ENCODE data around the gene GSTO2. TPM values are rescaled to one million over a fixed set of nuclear protein-coding genes. Genes with fewer than 3 reads are reported as not detected.
A peak's percentile ranks its signal among the peaks of the same experiment; 100 is the strongest.

Gene GSTO2
- polyA plus RNA-seq, 3 donors: 26.0 to 32.1 (median 30.4) TPM

- DNase-seq (ENCODE audit: low read depth in 3 of 3, low spot score in 2 of 3): no peak
Measured at GRCh38 chr10:104336821-104337467, 68.0 kb downstream of the GSTO2 start.

DNA sequence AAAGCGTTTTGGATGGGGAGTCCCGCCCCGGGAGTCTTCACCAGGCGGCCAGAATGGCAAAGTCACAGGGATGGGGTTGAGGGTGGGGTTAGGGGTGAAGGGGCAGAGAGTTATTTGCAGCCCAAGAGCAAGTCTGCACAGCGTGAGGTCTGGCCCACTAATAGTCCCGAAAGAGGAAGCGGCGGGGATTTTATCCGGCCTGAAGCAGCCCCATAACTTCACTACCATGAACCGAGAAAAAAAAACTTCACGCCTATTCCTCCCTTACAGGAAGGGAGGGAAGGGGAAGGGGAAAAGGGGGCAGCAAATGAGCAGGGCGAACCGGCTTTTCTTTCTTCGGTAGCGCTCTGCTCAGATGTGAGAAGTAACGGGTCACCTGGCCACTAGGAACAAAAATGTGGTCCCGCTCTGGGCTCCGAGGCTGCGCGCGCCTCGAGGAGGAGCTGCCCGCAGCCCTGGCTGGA is 68.6 kb downstream of the GSTO2 start:
- no peak for DNase-seq (ENCODE audit: low read depth in 3 of 3, low spot score in 2 of 3)

GRCh38 chr10:104337985-104338735 is 69.2 kb downstream of the GSTO2 start, which contains the start of gene ITPRIP:
ITPRIP (minus strand) TSS chr10:104338465; CDS start chr10:104316051, 22,414 bp downstream.
- DNase-seq (ENCODE audit: low read depth in 3 of 3, low spot score in 2 of 3): no peak

- DNase-seq (ENCODE audit: low read depth in 3 of 3, low spot score in 2 of 3): no peak
Measured at GRCh38 chr10:104339469-104340110, 70.6 kb downstream of the GSTO2 start.

DNA sequence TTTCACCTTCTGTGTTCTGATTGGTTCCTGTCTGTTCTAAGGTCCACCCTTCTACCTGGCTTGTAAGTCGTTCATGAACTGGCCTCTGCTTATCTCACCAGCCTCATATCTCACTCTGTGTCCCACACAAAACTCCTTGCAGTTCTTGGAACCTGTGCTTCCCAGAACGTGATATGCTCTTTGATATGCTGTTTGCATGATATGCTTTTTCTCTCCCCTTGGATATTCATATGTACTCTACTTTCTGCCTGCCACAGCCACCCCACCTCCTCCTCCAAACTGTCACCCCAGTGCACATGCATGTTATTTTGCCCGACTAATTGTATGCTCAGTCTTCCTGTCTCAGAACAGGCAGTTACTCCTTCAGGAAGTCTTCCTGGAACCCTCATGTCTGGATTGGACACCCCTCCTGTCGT is 71.1 kb downstream of the GSTO2 start:
- DNase-seq (ENCODE audit: low read depth in 3 of 3, low spot score in 2 of 3): no peak

DNA sequence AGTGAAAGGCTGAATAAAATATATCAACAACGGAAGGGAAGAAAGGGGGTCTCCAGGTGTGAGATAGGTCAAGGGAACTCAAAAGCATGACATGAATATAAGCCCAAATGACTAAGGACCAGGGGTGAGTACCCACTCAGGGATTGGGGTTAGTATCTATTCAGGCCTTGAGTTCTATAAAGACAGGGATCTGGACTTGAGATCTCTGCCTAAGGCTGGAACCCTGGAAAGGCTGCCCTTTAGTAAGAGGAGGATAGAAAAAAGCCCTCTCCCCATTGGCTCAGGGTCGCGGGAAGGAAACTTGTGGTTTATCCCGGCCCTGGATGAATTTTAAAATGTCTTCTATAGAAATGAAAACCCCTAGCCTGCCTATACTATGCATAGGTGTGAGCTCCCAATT is 71.7 kb downstream of the GSTO2 start:
- DNase-seq (ENCODE audit: low read depth in 3 of 3, low spot score in 2 of 3): no peak

DNA sequence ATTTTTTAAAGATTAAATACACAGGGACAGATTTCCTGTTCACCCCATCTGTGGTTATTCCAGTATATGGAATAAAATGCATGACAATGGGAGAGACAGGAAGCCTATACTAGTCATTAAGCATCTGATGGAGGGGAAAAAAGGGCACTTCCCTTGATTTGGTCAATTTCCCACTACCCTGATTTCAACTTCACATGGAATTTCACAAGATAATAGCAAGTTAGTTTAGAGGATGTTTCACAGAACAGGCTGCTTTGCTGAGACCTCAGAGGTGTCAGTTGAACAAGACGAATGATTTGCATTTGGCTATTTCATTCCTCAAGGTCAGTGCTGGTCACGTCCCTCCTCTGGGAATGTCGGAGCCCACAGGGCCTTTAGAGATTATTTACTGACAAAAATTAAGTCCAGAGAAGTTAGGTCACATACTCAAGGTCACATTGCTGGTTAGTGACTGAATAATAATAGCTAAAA is 74.0 kb downstream of the GSTO2 start:
- no peak for DNase-seq (ENCODE audit: low read depth in 3 of 3, low spot score in 2 of 3)

GRCh38 chr10:104344219-104344618 is 75.2 kb downstream of the GSTO2 start:
- no peak for DNase-seq (ENCODE audit: low read depth in 3 of 3, low spot score in 2 of 3)

- DNase-seq (ENCODE audit: low read depth in 3 of 3, low spot score in 2 of 3): no peak
Measured at GRCh38 chr10:104345515-104345914, 76.5 kb downstream of the GSTO2 start.

DNA sequence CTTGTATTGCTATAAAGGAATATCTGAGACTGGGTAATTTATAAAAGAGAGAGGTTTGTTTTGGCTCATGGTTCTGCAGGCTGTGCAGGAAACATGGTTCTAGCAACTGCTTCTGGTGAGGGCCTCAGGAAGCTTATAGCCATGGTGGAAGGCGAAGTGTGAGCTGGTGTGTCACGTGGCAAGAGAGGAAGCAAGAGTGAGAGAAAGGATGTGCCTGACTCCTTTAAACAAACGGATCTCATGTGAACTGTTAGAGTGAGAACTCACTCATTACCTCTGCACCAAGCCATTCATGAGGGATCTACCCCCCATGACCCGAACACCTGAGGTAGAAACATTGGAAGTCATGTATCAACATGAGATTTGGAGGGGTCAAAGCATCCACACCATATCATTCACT is 77.0 kb downstream of the GSTO2 start:
- DNase-seq (ENCODE audit: low read depth in 3 of 3, low spot score in 2 of 3): no peak

GRCh38 chr10:104347295-104348045 is 78.5 kb downstream of the GSTO2 start:
- no peak for DNase-seq (ENCODE audit: low read depth in 3 of 3, low spot score in 2 of 3)

DNA sequence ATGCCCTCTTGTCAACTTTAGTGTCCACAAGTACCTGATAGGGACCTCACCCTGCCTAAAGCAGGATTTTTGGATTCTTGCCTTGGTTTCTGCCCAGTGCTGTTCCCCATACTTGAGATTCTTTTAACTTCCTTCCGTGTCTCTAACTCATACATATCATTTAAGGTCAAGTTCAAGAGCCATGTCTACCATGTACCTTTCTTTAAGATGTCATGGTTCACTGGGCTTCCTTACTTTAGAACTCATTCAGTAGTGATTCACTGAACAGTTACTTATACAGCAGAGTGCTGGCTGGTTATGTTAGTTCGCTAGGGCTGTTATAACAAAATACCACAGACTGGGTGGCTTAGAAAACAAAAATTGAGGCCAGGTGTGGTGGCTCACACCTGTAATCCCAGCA is 79.6 kb downstream of the GSTO2 start:
- no peak for DNase-seq (ENCODE audit: low read depth in 3 of 3, low spot score in 2 of 3)

DNA sequence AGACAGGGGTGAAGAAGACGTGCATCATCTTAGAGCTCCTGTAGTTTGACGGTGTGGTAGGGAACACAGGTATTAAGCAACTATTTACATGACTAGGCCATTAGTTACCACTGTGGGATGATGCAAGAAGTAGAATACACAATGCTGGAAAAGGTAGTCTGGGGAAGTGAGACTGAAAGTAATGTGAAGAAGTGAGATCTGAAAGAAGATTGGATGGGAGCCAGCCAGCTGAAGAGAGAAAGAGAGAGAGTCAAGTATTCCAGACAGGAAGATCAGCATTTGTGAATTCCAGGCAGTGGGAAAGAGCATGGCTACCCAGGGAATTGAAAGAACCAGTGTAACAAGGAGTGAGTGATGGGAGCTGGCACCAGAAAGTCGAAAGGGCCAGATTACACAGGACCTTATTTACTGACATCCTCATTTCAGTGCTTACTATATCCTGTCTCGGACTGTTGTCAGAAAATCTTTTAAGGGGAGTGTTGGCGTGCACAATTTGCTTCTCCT is 80.7 kb downstream of the GSTO2 start:
- DNase-seq (ENCODE audit: low read depth in 3 of 3, low spot score in 2 of 3): no peak

DNA sequence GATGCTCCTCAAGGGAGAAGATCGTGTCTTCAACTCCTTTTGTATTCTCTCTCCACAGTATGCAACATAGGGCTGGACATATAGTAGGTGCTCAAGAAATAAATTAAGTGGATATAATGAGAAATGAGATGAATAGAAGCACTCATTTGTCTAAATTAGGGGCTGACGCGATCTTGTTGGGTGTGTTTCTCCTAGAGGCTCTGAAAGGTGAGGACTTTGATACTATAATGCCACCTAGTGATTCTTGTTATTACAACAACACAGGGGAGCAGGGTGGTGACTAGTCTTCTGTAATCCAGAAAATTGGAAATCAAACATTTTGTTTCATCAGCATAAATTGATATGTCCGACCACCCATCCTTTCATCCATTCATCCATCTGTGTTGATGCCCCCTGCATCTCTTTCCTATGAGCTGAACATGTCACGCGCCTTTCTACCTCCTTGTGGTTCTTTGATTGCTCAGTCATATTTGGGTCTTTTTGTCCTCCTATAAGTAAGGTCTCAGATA is 81.2 kb downstream of the GSTO2 start:
- no peak for DNase-seq (ENCODE audit: low read depth in 3 of 3, low spot score in 2 of 3)

- no peak for DNase-seq (ENCODE audit: low read depth in 3 of 3, low spot score in 2 of 3)
Measured at GRCh38 chr10:104351061-104351702, 82.2 kb downstream of the GSTO2 start.

GRCh38 chr10:104351919-104352318 is 82.9 kb downstream of the GSTO2 start:
- DNase-seq (ENCODE audit: low read depth in 3 of 3, low spot score in 2 of 3): no peak

GRCh38 chr10:104353325-104354048 is 84.5 kb downstream of the GSTO2 start, which contains the start of gene CFAP58:
CFAP58 (plus strand) TSS chr10:104353833; CDS start chr10:104353898, 65 bp downstream.
- DNase-seq (ENCODE audit: low read depth in 3 of 3, low spot score in 2 of 3): peak in 2 of 3 donors; percentile 86 to 87

Data from right renal cortex interstitium (tissue), 3 donors.